Natural killer cell (primary cell): ENCODE measurements around the gene GRK1. TPM values are rescaled to one million over a fixed set of nuclear protein-coding genes. Genes with fewer than 3 reads are reported as not detected.
"Not testable (repeated sequence)": the region's sequence is repeated elsewhere in the genome, so short reads cannot be mapped to it uniquely, and the experiment has no call there.

ENCODE experiments used
- ATAC-seq, 3 donors: fragments of 150-1000 bp in 2 of 3; fragments of 200-7000 bp in 1 of 3; cut with Tn5 transposase; 1 replicate in 1 of 3; 2 replicates in 2 of 3; pipeline ENCODE4 v1.10.0; 2021; ENCODE audit warnings: mild to moderate bottlenecking in 2 of 3, moderate library complexity in 2 of 3
- DNase-seq, 2 donors: peaks; one replicate each; pipeline versions ENCODE4 v3.0.0 to v3.0.0-alpha.2; 2013 to 2021; ENCODE audit warnings: mixed read lengths in 1 of 2
- H3K27ac ChIP-seq: one replicate; pipeline ENCODE4 v1.5.1; 2013; ENCODE audit warnings: mild to moderate bottlenecking, low read length
- H3K27me3 ChIP-seq: one replicate; pipeline ENCODE4 v1.6.1; 2013; ENCODE audit warnings: low read length; ENCODE audit not compliant: control insufficient read depth, insufficient read depth
- H3K36me3 ChIP-seq: one replicate; pipeline ENCODE4 v1.6.1; 2013; ENCODE audit warnings: low read length; ENCODE audit not compliant: control insufficient read depth, insufficient read depth
- H3K4me1 ChIP-seq: one replicate; pipeline ENCODE4 v1.6.1; 2013; ENCODE audit warnings: low read length; ENCODE audit not compliant: control insufficient read depth, insufficient read depth
- H3K4me3 ChIP-seq: one replicate; pipeline ENCODE4 v1.5.1; 2013; ENCODE audit warnings: low read length
- H3K9me3 ChIP-seq: one replicate; pipeline ENCODE4 v1.6.1; 2013; ENCODE audit warnings: low read length; ENCODE audit not compliant: control insufficient read depth, insufficient read depth
- H3K27ac Mint-ChIP-seq, 2 donors: one replicate each; pipeline ENCODE4 v1.8.0; 2022; ENCODE audit warnings: mild to moderate bottlenecking in 2 of 2, mixed read lengths in 2 of 2, moderate library complexity in 1 of 2
- H3K27me3 Mint-ChIP-seq, 2 donors: one replicate each; pipeline ENCODE4 v1.8.0; 2022; ENCODE audit warnings: low read depth in 2 of 2, mixed read lengths in 2 of 2
- H3K36me3 Mint-ChIP-seq: one replicate; pipeline ENCODE4 v1.8.0; 2022; ENCODE audit warnings: mixed read lengths
- H3K4me1 Mint-ChIP-seq, 2 donors: one replicate each; pipeline ENCODE4 v1.8.0; 2022; ENCODE audit warnings: mixed read lengths in 2 of 2
- H3K4me3 Mint-ChIP-seq: one replicate; pipeline ENCODE4 v1.8.0; 2022; ENCODE audit warnings: mild to moderate bottlenecking, moderate library complexity, mixed read lengths
- H3K9me3 Mint-ChIP-seq, 2 donors: one replicate each; pipeline ENCODE4 v1.8.0; 2022; ENCODE audit warnings: mixed read lengths in 2 of 2
- CTCF ChIP-seq: fragments of 200-600 bp; IDR thresholded peaks from one replicate; pipeline ENCODE4 v1.8.0; 2022; ENCODE audit warnings: antibody characterized with exemption
- WGBS: methylation state at CpG from one replicate; pipeline ENCODE4 v1.1.7; 2013; ENCODE audit warnings: missing lambda C conversion rate; ENCODE audit not compliant: insufficient coverage; 5-methylcytosine and 5-hydroxymethylcytosine counted together
- intact Hi-C: fragments of 100-400 bp; cut with micrococcal nuclease; formaldehyde crosslinking; loops from one replicate; pipeline ENCODE4 v1.14.2; 2022
- total RNA-seq, 4 donors: library from RNA; stranded (reverse); fragments of 120-200 nt in 1 of 4; gene quantifications; one replicate each; pipeline versions ENCODE4 v1.2.3 to v1.2.4, GENCODE V29; 2013 to 2022

The GRK1 gene
- total RNA-seq, 3 donors from 2014 or later (not counting 1 experiment from before 2014, with no cell fraction given) = not detected

GRCh38 chr13:113724016-113724758 lies 57.2 kb downstream of the GRK1 start:
- peaks cover 9% of the 10 kb centered on the region for H3K9me3 ChIP-seq
- Mint-ChIP-seq H3K9me3 (no peaks in the 10 kb centered on the region), H3K27ac (peak overlapping the region; percentile 84 to 94), H3K36me3 (no peaks in the 10 kb centered on the region), H3K4me1 (peaks cover 0 to 11% of the 10 kb centered on the region in 2 donors), H3K4me3 (peak overlapping the region; percentile 83), H3K27me3 (peaks cover 0 to 5% of the 10 kb centered on the region in 2 donors)
- H3K27me3 ChIP-seq = no peaks in the 10 kb centered on the region
- H3K36me3 ChIP-seq = no peaks in the 10 kb centered on the region
- 86% methylated on average over 30 of the region's 30 CpGs for WGBS
- no peak for TF ChIP-seq CTCF
- intact Hi-C loops = no loop called here
- peak overlapping the region; percentile 63 for H3K27ac ChIP-seq
- ATAC-seq (no peak), DNase-seq (no peak)
- H3K4me1 ChIP-seq = peaks cover 20% of the 10 kb centered on the region
- peak overlapping the region; percentile 53 for H3K4me3 ChIP-seq

- Mint-ChIP-seq H3K9me3 (no peaks in the 10 kb centered on the region), H3K27me3 (peaks cover 0 to 5% of the 10 kb centered on the region in 2 donors), H3K4me1 (peaks cover 0 to 11% of the 10 kb centered on the region in 2 donors), H3K4me3 (peak overlapping the region; percentile 83), H3K27ac (peak overlapping the region; percentile 84 to 94), H3K36me3 (no peaks in the 10 kb centered on the region)
- no peaks in the 10 kb centered on the region for H3K36me3 ChIP-seq
- H3K27ac ChIP-seq = peak overlapping the region; percentile 63
- 4% methylated on average over 36 of the region's 36 CpGs for WGBS
- TF ChIP-seq CTCF = peak; percentile 78
- DNase-seq (peak; percentile 86 to 89), ATAC-seq (peak; percentile 89 to 97 (median 94))
- peak overlapping the region; percentile 53 for H3K4me3 ChIP-seq
- H3K27me3 ChIP-seq = no peaks in the 10 kb centered on the region
- H3K4me1 ChIP-seq = peaks cover 20% of the 10 kb centered on the region
- H3K9me3 ChIP-seq = peaks cover 9% of the 10 kb centered on the region
- intact Hi-C loops = no loop called here
Measured at GRCh38 chr13:113724780-113725315, 57.8 kb downstream of the GRK1 start.

GRCh38 chr13:113725329-113726105 lies 58.5 kb downstream of the GRK1 start:
- ATAC-seq, H3K27ac ChIP-seq, intact Hi-C loops, H3K9me3 Mint-ChIP-seq, H3K36me3 Mint-ChIP-seq, H3K27me3 ChIP-seq, H3K27me3 Mint-ChIP-seq, H3K9me3 ChIP-seq, H3K36me3 ChIP-seq: not testable (repeated sequence)
- H3K4me1 ChIP-seq = peaks cover 20% of the 10 kb centered on the region
- Mint-ChIP-seq H3K4me1 (peaks cover 0 to 11% of the 10 kb centered on the region in 2 donors), H3K4me3 (peak overlapping the region; percentile 83), H3K27ac (peak overlapping the region; percentile 84 to 94)
- peak in 1 of 2 donors; percentile 61 for DNase-seq
- WGBS = 5% methylated on average over 30 of the region's 75 CpGs
- peak overlapping the region; percentile 53 for H3K4me3 ChIP-seq

- peak in 1 of 3 donors; percentile 13 for ATAC-seq
- peak overlapping the region; percentile 36 to 70 for H3K27ac Mint-ChIP-seq
- H3K36me3 Mint-ChIP-seq, H3K9me3 ChIP-seq, H3K36me3 ChIP-seq, H3K9me3 Mint-ChIP-seq, H3K27me3 Mint-ChIP-seq, H3K27me3 ChIP-seq, intact Hi-C loops: not testable (repeated sequence)
- H3K4me1 Mint-ChIP-seq = peaks cover 0 to 11% of the 10 kb centered on the region in 2 donors
- Histone ChIP-seq H3K4me1 (peaks cover 20% of the 10 kb centered on the region), H3K27ac (peak overlapping the region; percentile 63), H3K4me3 (peak overlapping the region; percentile 36)
- H3K4me3 Mint-ChIP-seq = peak overlapping the region; percentile 58
- DNase-seq = peak; percentile 44 to 66
- 50% methylated on average over 24 of the region's 54 CpGs for WGBS
Measured at GRCh38 chr13:113726106-113726821, 59.2 kb downstream of the GRK1 start.
